IMR-90 (cell line): Measurements from ENCODE around the gene HPSE2. TPM values are rescaled to one million over a fixed set of nuclear protein-coding genes. Genes with fewer than 3 reads are reported as not detected.

ENCODE experiments used
- ATAC-seq: fragments of 200-7000 bp; cut with Tn5 transposase; 2 replicates; pipeline ENCODE4 v1.9.1; 2020; ENCODE audit warnings: low read depth, mild to moderate bottlenecking, moderate library complexity
- BruUV-seq: library from RNA; stranded (reverse); fragments of 400-500 nt; replicated peaks from 2 replicates; lab custom pipeline; 2021; lab: Mats Ljungman, UMichigan
- CTCF ChIA-PET: fragments of 300-600 bp; formaldehyde crosslinking; extraction: SDS; loops from one replicate; lab custom pipeline; 2021; ENCODE audit warnings: antibody characterized with exemption; lab: Yijun Ruan, JAX
- POLR2A ChIA-PET: fragments of 300-600 bp; sonication (Branson Sonifier 250); formaldehyde crosslinking; loops from one replicate; lab custom pipeline; 2022; ENCODE audit warnings: antibody characterized with exemption; ENCODE audit not compliant: unreplicated experiment; lab: Charles Lee
- DNase-seq: peaks from one replicate; pipeline ENCODE4 v3.0.0; 2013
- H2AFZ ChIP-seq: replicated peaks from 2 replicates; pipeline ENCODE3; 2013; ENCODE audit warnings: low read length, mild to moderate bottlenecking; ENCODE audit not compliant: poor library complexity
- H2AK5ac ChIP-seq: 2 replicates; pipeline ENCODE4 v1.6.1; 2013; ENCODE audit warnings: low read depth, low read length, inconsistent platforms
- H2AK9ac ChIP-seq: replicated peaks from 2 replicates; pipeline ENCODE3; 2013; ENCODE audit warnings: mild to moderate bottlenecking, low read depth, low read length, moderate library complexity; ENCODE audit not compliant: poor library complexity
- H2BK120ac ChIP-seq: 2 replicates; pipeline ENCODE4 v1.6.1; 2013; ENCODE audit warnings: low read depth, low read length, inconsistent platforms
- H2BK15ac ChIP-seq: 3 replicates; pipeline ENCODE4 v1.6.1; 2013; ENCODE audit warnings: low read depth, low read length, inconsistent platforms
- H2BK20ac ChIP-seq: 2 replicates; pipeline ENCODE4 v1.6.1; 2013; ENCODE audit warnings: low read depth, mild to moderate bottlenecking, inconsistent platforms, low read length, moderate library complexity
- H2BK5ac ChIP-seq: 2 replicates; pipeline ENCODE4 v1.6.1; 2013; ENCODE audit warnings: mild to moderate bottlenecking, low read depth, low read length, inconsistent platforms; ENCODE audit not compliant: poor library complexity, severe bottlenecking
- H3K14ac ChIP-seq: replicated peaks from 2 replicates; pipeline ENCODE4 v1.6.1; 2013; ENCODE audit warnings: low read depth, low read length, inconsistent platforms
- H3K18ac ChIP-seq: 2 replicates; pipeline ENCODE4 v1.6.1; 2013; ENCODE audit warnings: low read depth, low read length, control low read depth
- H3K23ac ChIP-seq: 2 replicates; pipeline ENCODE4 v1.6.1; 2013; ENCODE audit warnings: low read depth, low read length, inconsistent platforms
- H3K27ac ChIP-seq: 2 replicates; pipeline ENCODE4 v1.5.1; 2013; ENCODE audit warnings: mild to moderate bottlenecking, control low read depth, low read length; ENCODE audit not compliant: insufficient read depth
- H3K27me3 ChIP-seq: 2 replicates; pipeline ENCODE4 v1.6.1; 2013; ENCODE audit warnings: low read length; ENCODE audit not compliant: control insufficient read depth, insufficient read depth
- H3K36me3 ChIP-seq: 2 replicates; pipeline ENCODE4 v1.6.1; 2013; ENCODE audit warnings: low read length, mixed read lengths; ENCODE audit not compliant: control insufficient read depth, insufficient read depth
- H3K4ac ChIP-seq: 2 replicates; pipeline ENCODE4 v1.6.1; 2013; ENCODE audit warnings: low read depth, low read length, inconsistent platforms
- H3K4me1 ChIP-seq: 2 replicates; pipeline ENCODE4 v1.6.1; 2013; ENCODE audit warnings: low read length, mixed read lengths; ENCODE audit not compliant: control insufficient read depth, insufficient read depth
- H3K4me2 ChIP-seq: 2 replicates; pipeline ENCODE4 v1.6.1; 2013; ENCODE audit warnings: low read depth, mild to moderate bottlenecking, control low read depth, low read length, moderate library complexity
- H3K4me3 ChIP-seq: 2 replicates; pipeline ENCODE4 v1.5.1; 2013; ENCODE audit warnings: low read depth, mild to moderate bottlenecking, control low read depth, low read length, moderate library complexity; ENCODE audit not compliant: insufficient read depth
- H3K56ac ChIP-seq: 2 replicates; pipeline ENCODE4 v1.6.1; 2013; ENCODE audit warnings: low read length, inconsistent platforms; ENCODE audit not compliant: insufficient read depth; ENCODE audit errors: extremely low read depth
- H3K79me1 ChIP-seq, 2 experiments: 2 replicates each; pipeline ENCODE4 v1.6.1; 2013; ENCODE audit warnings: low read length in 2 of 2, inconsistent platforms in 1 of 2, low read depth in 1 of 2
- H3K9ac ChIP-seq: 2 replicates; pipeline ENCODE4 v1.6.1; 2013; ENCODE audit warnings: low read depth, low read length, control low read depth
- H3K9me1 ChIP-seq: 2 replicates; pipeline ENCODE4 v1.6.1; 2013; ENCODE audit warnings: low read length, inconsistent platforms; ENCODE audit not compliant: insufficient read depth
- H3K9me3 ChIP-seq: 2 replicates; pipeline ENCODE4 v1.6.1; 2013; ENCODE audit warnings: low read length; ENCODE audit not compliant: control insufficient read depth, insufficient read depth
- H4K20me1 ChIP-seq: 2 replicates; pipeline ENCODE4 v1.6.1; 2013; ENCODE audit warnings: low read length, inconsistent platforms; ENCODE audit not compliant: insufficient read depth
- H4K5ac ChIP-seq: 2 replicates; pipeline ENCODE4 v1.6.1; 2013; ENCODE audit warnings: mild to moderate bottlenecking, low read depth, low read length, control low read depth
- H4K8ac ChIP-seq, 2 experiments: 2 replicates each; pipeline ENCODE4 v1.6.1; 2013; ENCODE audit warnings: low read depth in 2 of 2, low read length in 2 of 2, control low read depth in 1 of 2, inconsistent platforms in 1 of 2
- H4K91ac ChIP-seq: 2 replicates; pipeline ENCODE4 v1.6.1; 2013; ENCODE audit warnings: low read depth, low read length, inconsistent platforms; ENCODE audit not compliant: insufficient read depth
- BHLHE40 ChIP-seq: fragments of 150-350 bp; IDR thresholded peaks from 2 replicates; pipeline ENCODE4 v1.6.1; 2016; ENCODE audit warnings: mild to moderate bottlenecking, low read depth, low read length
- CHD1 ChIP-seq: IDR thresholded peaks from 2 replicates; pipeline ENCODE4 v1.6.1; 2012; ENCODE audit warnings: low read depth, low read length, improper control_type of control experiment
- CTCF ChIP-seq: conservative IDR thresholded peaks from 2 replicates; pipeline ENCODE4 v1.5.1; 2012; ENCODE audit warnings: mild to moderate bottlenecking, low read depth, low read length, improper control_type of control experiment
- FOS ChIP-seq: fragments of 150-350 bp; IDR thresholded peaks from 2 replicates; pipeline ENCODE4 v1.6.1; 2016; ENCODE audit warnings: low read depth, low read length
- MXI1 ChIP-seq: IDR thresholded peaks from 2 replicates; pipeline ENCODE4 v1.6.1; 2012; ENCODE audit warnings: low read depth, mild to moderate bottlenecking, low read length, moderate library complexity, borderline replicate concordance
- RAD21 ChIP-seq: IDR thresholded peaks from 2 replicates; pipeline ENCODE4 v1.6.1; 2012; ENCODE audit warnings: low read length, improper control_type of control experiment
- RCOR1 ChIP-seq: IDR thresholded peaks from 2 replicates; pipeline ENCODE4 v1.6.1; 2012; ENCODE audit warnings: mild to moderate bottlenecking, low read length, improper control_type of control experiment; ENCODE audit not compliant: insufficient replicate concordance
- SMC3 ChIP-seq: fragments of 150-350 bp; IDR thresholded peaks from 2 replicates; pipeline ENCODE4 v1.6.1; 2016; ENCODE audit warnings: low read depth, mild to moderate bottlenecking, antibody characterized with exemption, low read length, moderate library complexity
- USF2 ChIP-seq: fragments of 150-350 bp; IDR thresholded peaks from 2 replicates; pipeline ENCODE4 v1.6.1; 2017; ENCODE audit warnings: mild to moderate bottlenecking, antibody characterized with exemption, low read length, low read depth
- dilution Hi-C: fragments of 300-500 bp; cut with HindIII; formaldehyde crosslinking; loops from one replicate; pipeline ENCODE4 v1.14.3; 2018; ENCODE audit warnings: low sequenced_read_pairs; ENCODE audit not compliant: unreplicated experiment
- in situ Hi-C: fragments of 300-500 bp; cut with MboI; formaldehyde crosslinking; loops from 3 replicates; pipeline ENCODE4 v1.14.3; 2019; ENCODE audit warnings: low sequenced_read_pairs, inconsistent platforms, mixed read lengths
- intact Hi-C: fragments of 100-400 bp; cut with micrococcal nuclease; formaldehyde crosslinking; loops from 2 replicates; pipeline ENCODE4 v1.10.0; 2022
- polyA plus RNA-seq, 3 experiments: library from polyadenylated mRNA; depleted of rRNA; stranded (reverse); fragments of >200 nt; gene quantifications; 2 replicates each; pipeline ENCODE4 v1.2.3, GENCODE V29; 2012; ENCODE audit warnings: low replicate concordance in 1 of 3
- total RNA-seq: library from RNA; depleted of rRNA; stranded (reverse); fragments of >200 nt; gene quantifications from 2 replicates; pipeline ENCODE4 v1.2.3, GENCODE V29; 2012

The HPSE2 gene
- total and polyA plus RNA-seq, 2 of the 4 experiments (the other 2 are of a cell fraction): not detected

- no peak overlapping the region for H3K9ac ChIP-seq
- dilution Hi-C loops: no loop called here
Observed at GRCh38 chr10:98483658-98484057, 752.0 kb downstream of the HPSE2 start.

More at GRCh38 chr10:98483658-98484057, 752.0 kb downstream of the HPSE2 start:
- H3K36me3 ChIP-seq: no peaks in the 10 kb centered on the region
- no peak overlapping the region for H4K5ac ChIP-seq
- H3K4ac ChIP-seq: no peak overlapping the region
- POLR2A ChIA-PET: no interaction called here
- H3K4me1 ChIP-seq: peaks cover 6% of the 10 kb centered on the region
- BruUV-seq: no TSS peak
- no peak overlapping the region for H2BK120ac ChIP-seq
- ATAC-seq (no peak), DNase-seq (no peak)
- no peak overlapping the region for H2AFZ ChIP-seq
- no peaks in the 10 kb centered on the region for H3K27me3 ChIP-seq
- no peak overlapping the region for H2BK5ac ChIP-seq
- H2BK20ac ChIP-seq: no peak overlapping the region
- H3K23ac ChIP-seq: no peak overlapping the region
- no peak overlapping the region for H3K14ac ChIP-seq
- H2BK15ac ChIP-seq: no peak overlapping the region
- H4K8ac ChIP-seq: no peak overlapping the region
- no peak overlapping the region for H2AK5ac ChIP-seq
- in situ Hi-C loops (no loop called here), intact Hi-C loops (no loop called here)
- H3K18ac ChIP-seq: no peak overlapping the region
- no peak overlapping the region for H4K91ac ChIP-seq
- TF ChIP-seq RCOR1 (no peak), FOS (no peak), RAD21 (no peak), USF2 (no peak), SMC3 (no peak), BHLHE40 (no peak), CTCF (no peak), MXI1 (no peak), CHD1 (no peak)
- no peaks in the 10 kb centered on the region for H3K79me1 ChIP-seq
- H3K4me2 ChIP-seq: no peak overlapping the region
- no peak overlapping the region for H3K27ac ChIP-seq
- no peaks in the 10 kb centered on the region for H3K9me1 ChIP-seq
- H4K20me1 ChIP-seq: no peaks in the 10 kb centered on the region
- CTCF ChIA-PET: interaction anchor here (0.7 kb wide), 1 partner anchor 571 kb away, joined by 3 read pairs; no protein-coding TSS in a partner anchor
- H3K56ac ChIP-seq: no peak overlapping the region
- H3K4me3 ChIP-seq: no peak overlapping the region
- no peaks in the 10 kb centered on the region for H3K9me3 ChIP-seq
- H2AK9ac ChIP-seq: no peak overlapping the region
